Endodermal cell (in vitro differentiated cells): ENCODE data around the gene TNFRSF4. TPM values are rescaled to one million over a fixed set of nuclear protein-coding genes. Genes with fewer than 3 reads are reported as not detected.
A peak's percentile ranks its signal among the peaks of the same experiment; 100 is the strongest.

Experiments
- DNase-seq: peaks from one replicate; pipeline ENCODE4 v3.0.0-alpha.2; 2017
- H3K27ac ChIP-seq: 2 replicates; pipeline ENCODE4 v1.5.1; 2013; ENCODE audit warnings: mild to moderate bottlenecking, low read depth, low read length, moderate library complexity
- H3K27me3 ChIP-seq: 2 replicates; pipeline ENCODE4 v1.6.1; 2013; ENCODE audit warnings: mild to moderate bottlenecking, low read length, moderate library complexity; ENCODE audit not compliant: insufficient read depth, control insufficient read depth, poor library complexity, severe bottlenecking
- H3K36me3 ChIP-seq: 2 replicates; pipeline ENCODE4 v1.7.0; 2013; ENCODE audit warnings: mild to moderate bottlenecking, low read length, moderate library complexity; ENCODE audit not compliant: control insufficient read depth, insufficient read depth
- H3K4me1 ChIP-seq: one replicate; pipeline ENCODE4 v1.7.0; 2013; ENCODE audit warnings: low read length; ENCODE audit not compliant: control insufficient read depth, insufficient read depth
- H3K4me3 ChIP-seq: 2 replicates; pipeline ENCODE4 v1.5.1; 2013; ENCODE audit warnings: mild to moderate bottlenecking, low read length, moderate library complexity
- H3K9ac ChIP-seq: 2 replicates; pipeline ENCODE4 v1.6.1; 2013; ENCODE audit warnings: mild to moderate bottlenecking, low read length, moderate library complexity; ENCODE audit not compliant: poor library complexity, severe bottlenecking; ENCODE audit errors: extremely low read depth
- H3K9me3 ChIP-seq: 2 replicates; pipeline ENCODE4 v1.6.1; 2013; ENCODE audit warnings: mild to moderate bottlenecking, low read length, moderate library complexity; ENCODE audit not compliant: control insufficient read depth
- H3K27ac Mint-ChIP-seq: 2 replicates; pipeline ENCODE4 v1.8.0; 2020; ENCODE audit warnings: mixed read lengths
- H3K27me3 Mint-ChIP-seq: 2 replicates; pipeline ENCODE4 v1.8.0; 2021; ENCODE audit warnings: mild to moderate bottlenecking, mixed read lengths; ENCODE audit not compliant: insufficient read depth
- H3K36me3 Mint-ChIP-seq: 2 replicates; pipeline ENCODE4 v1.8.0; 2020; ENCODE audit warnings: low read depth, mixed read lengths
- H3K4me1 Mint-ChIP-seq: 2 replicates; pipeline ENCODE4 v1.8.0; 2020; ENCODE audit warnings: mixed read lengths
- H3K4me3 Mint-ChIP-seq: 2 replicates; pipeline ENCODE4 v1.8.0; 2020; ENCODE audit warnings: mild to moderate bottlenecking, moderate library complexity, mixed read lengths
- H3K9me3 Mint-ChIP-seq: 2 replicates; pipeline ENCODE4 v1.8.0; 2020; ENCODE audit warnings: mild to moderate bottlenecking, mixed read lengths
- WGBS, 2 experiments: methylation state at CpG; one replicate each; pipeline versions ENCODE4 v1.1.5 to v1.1.7; 2013; ENCODE audit warnings: missing lambda C conversion rate in 2 of 2, mixed read lengths in 1 of 2; ENCODE audit not compliant: insufficient coverage in 1 of 2, insufficient read length in 1 of 2; 5-methylcytosine and 5-hydroxymethylcytosine counted together
- total RNA-seq, 2 donors: library from RNA; stranded (reverse); fragmentation: NEBNext Ultra II Directional in 1 of 2; extraction: Animal tissue kit (Norgen Biotek cat#: 25700) in 1 of 2; gene quantifications; 2 replicates in 1 of 2; 3 replicates in 1 of 2; pipeline ENCODE4 v1.2.1, GENCODE V29; 2021
- TF ChIP-seq, protein P1 (sequence below): fragments of 200-600 bp; sonication (generic); conservative IDR thresholded peaks from 2 replicates; pipeline ENCODE4 v1.5.0; 2021; ENCODE audit warnings: antibody characterized with exemption, mild to moderate bottlenecking

TNFRSF4 gene
- total RNA-seq, 2 donors from 2014 or later = 0.20 TPM; not detected in 1

DNA sequence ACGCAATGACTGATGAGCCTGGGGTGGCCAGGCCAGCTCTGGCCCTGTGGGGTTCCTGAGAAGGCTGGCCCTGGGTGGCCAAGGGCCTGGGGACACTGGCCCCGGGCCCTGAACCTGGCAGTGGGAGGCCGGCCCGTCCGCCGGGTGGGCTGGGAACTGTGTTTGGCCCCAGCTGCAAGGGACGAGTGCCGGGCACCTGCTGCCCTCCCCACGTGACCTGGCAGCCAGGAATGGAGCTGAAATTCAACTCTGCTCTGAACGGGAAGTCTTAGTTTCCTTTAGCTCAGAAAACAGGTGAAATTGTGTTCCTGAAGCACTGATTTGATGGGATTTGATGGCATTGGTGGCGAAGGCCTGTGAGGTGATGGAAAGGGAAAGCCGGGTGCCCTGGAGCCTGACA lies 48.5 kb downstream of the TNFRSF4 start:
- H3K27ac Mint-ChIP-seq = no peak overlapping the region
- peaks cover 7% of the 10 kb centered on the region for H3K27me3 Mint-ChIP-seq
- WGBS, 2 experiments = 86 to 94% methylated on average over 4 to 12 of the region's 12 CpGs
- TF ChIP-seq, protein P1, sequence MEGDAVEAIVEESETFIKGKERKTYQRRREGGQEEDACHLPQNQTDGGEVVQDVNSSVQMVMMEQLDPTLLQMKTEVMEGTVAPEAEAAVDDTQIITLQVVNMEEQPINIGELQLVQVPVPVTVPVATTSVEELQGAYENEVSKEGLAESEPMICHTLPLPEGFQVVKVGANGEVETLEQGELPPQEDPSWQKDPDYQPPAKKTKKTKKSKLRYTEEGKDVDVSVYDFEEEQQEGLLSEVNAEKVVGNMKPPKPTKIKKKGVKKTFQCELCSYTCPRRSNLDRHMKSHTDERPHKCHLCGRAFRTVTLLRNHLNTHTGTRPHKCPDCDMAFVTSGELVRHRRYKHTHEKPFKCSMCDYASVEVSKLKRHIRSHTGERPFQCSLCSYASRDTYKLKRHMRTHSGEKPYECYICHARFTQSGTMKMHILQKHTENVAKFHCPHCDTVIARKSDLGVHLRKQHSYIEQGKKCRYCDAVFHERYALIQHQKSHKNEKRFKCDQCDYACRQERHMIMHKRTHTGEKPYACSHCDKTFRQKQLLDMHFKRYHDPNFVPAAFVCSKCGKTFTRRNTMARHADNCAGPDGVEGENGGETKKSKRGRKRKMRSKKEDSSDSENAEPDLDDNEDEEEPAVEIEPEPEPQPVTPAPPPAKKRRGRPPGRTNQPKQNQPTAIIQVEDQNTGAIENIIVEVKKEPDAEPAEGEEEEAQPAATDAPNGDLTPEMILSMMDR = no peak
- peaks cover 7% of the 10 kb centered on the region for H3K4me1 Mint-ChIP-seq
- Histone ChIP-seq H3K9me3 (no peaks in the 10 kb centered on the region), H3K4me1 (no peaks in the 10 kb centered on the region), H3K27me3 (no peaks in the 10 kb centered on the region), H3K9ac (no peak overlapping the region), H3K27ac (no peak overlapping the region), H3K4me3 (no peak overlapping the region), H3K36me3 (no peaks in the 10 kb centered on the region)
- no peaks in the 10 kb centered on the region for H3K36me3 Mint-ChIP-seq
- DNase-seq = no peak
- H3K4me3 Mint-ChIP-seq = peak overlapping the region; percentile 60
- H3K9me3 Mint-ChIP-seq = no peaks in the 10 kb centered on the region

DNA sequence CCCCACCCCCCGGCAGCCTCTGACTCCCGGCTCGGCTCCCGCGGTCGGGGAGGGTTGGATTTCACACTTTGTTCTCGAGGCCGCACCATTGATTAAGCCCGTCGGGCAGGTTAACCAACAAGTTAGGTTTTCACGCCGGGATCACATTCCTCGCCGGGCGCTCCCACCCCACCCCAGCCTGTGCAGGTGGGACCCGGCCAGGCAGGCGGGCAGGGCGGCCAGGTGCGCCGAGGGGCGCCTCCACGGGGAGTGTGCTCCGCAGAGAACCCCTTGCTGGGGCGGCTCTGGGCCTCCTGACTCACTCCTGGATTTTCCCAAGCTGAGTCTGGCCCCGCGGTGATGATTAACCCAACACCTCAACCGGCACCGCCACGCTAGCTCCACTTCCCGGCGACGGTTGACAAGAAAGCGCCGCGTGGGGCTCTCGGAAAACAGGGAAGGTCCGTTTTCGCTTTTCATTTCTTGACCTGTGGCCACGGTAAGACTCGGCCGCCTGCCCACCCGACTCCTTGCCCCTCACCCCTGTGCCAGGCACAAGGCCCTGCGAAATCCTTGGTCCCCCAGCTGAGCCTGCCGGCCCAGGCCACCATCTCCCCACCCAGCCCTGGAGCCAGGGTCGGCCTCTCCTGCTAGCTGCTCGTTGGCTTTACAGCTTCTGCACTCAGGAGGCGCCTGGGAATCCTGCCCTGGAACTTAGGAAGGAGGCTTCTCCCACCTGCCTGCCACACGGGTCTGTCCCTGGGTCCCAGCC lies 49.1 kb downstream of the TNFRSF4 start:
- Histone ChIP-seq H3K27ac (no peak overlapping the region), H3K4me3 (no peak overlapping the region), H3K9ac (no peak overlapping the region), H3K36me3 (no peaks in the 10 kb centered on the region), H3K27me3 (no peaks in the 10 kb centered on the region), H3K9me3 (no peaks in the 10 kb centered on the region), H3K4me1 (no peaks in the 10 kb centered on the region)
- peak; percentile 87 for DNase-seq
- Mint-ChIP-seq H3K4me1 (peaks cover 7% of the 10 kb centered on the region), H3K27ac (no peak overlapping the region), H3K9me3 (no peaks in the 10 kb centered on the region), H3K36me3 (no peaks in the 10 kb centered on the region), H3K27me3 (peaks cover 7% of the 10 kb centered on the region), H3K4me3 (peak overlapping the region; percentile 60)
- TF ChIP-seq, protein P1 = no peak
- WGBS, 2 experiments = 85 to 89% methylated on average over 26 to 48 of the region's 48 CpGs

DNA sequence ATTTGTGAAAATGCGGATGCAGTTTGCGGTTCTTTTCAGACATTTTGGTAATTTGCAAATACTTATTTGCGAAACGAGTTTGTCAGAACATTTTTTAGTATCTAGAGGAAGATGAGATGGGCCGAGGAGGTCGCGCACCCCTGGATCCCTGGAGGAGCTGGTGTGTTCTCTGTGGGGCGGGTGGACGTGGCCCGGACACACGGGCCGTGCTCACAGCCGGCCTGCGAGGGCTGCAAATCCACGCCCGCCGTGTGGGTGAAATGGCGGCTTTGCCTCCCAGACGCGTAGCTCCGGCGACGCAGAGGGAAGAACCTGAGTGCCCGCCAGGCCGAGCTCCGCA lies 49.6 kb downstream of the TNFRSF4 start:
- Histone ChIP-seq H3K9ac (no peak overlapping the region), H3K27me3 (no peaks in the 10 kb centered on the region), H3K36me3 (no peaks in the 10 kb centered on the region), H3K4me1 (no peaks in the 10 kb centered on the region), H3K4me3 (no peak overlapping the region), H3K27ac (no peak overlapping the region), H3K9me3 (no peaks in the 10 kb centered on the region)
- H3K4me1 Mint-ChIP-seq = peaks cover 7% of the 10 kb centered on the region
- H3K4me3 Mint-ChIP-seq = peak overlapping the region; percentile 60
- no peak for DNase-seq
- H3K27me3 Mint-ChIP-seq = peaks cover 7% of the 10 kb centered on the region
- 89 to 92% methylated on average over 25 to 26 of the region's 26 CpGs for WGBS, 2 experiments
- H3K9me3 Mint-ChIP-seq = no peaks in the 10 kb centered on the region
- no peaks in the 10 kb centered on the region for H3K36me3 Mint-ChIP-seq
- peak overlapping the region; percentile 75 for H3K27ac Mint-ChIP-seq
- TF ChIP-seq, protein P1 = no peak
